HG03159 (cell line): Measurements from ENCODE around the gene FYN.
A peak's percentile ranks its signal among the peaks of the same experiment; 100 is the strongest.

ENCODE experiments used
- ATAC-seq: cut with Tn5 transposase; IDR thresholded peaks from one replicate; pipeline ENCODE4 v1.9.1; 2021; ENCODE audit warnings: mild to moderate bottlenecking, moderate library complexity; ENCODE audit not compliant: unreplicated experiment

The FYN gene

DNA sequence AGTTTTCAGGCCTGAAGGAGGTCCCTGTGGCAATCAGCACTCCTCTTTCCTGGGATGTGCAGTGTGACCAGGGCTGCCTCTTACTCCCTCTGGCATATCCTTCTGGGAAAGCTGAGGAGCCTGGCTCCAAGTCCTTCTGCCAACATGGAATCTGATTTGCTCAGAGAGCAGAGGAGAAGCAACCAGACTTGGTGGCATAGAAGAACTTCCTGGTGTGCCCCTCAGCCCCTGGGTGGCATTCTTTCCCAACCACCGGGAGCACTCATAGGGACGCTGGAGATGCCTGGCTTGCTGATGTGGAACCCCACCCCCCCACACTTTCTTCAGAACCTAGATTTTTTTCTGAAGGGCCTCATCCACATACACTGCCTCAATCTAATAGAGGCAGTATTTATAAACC, 160.0 kb downstream of the FYN start:
- no peak for ATAC-seq

DNA sequence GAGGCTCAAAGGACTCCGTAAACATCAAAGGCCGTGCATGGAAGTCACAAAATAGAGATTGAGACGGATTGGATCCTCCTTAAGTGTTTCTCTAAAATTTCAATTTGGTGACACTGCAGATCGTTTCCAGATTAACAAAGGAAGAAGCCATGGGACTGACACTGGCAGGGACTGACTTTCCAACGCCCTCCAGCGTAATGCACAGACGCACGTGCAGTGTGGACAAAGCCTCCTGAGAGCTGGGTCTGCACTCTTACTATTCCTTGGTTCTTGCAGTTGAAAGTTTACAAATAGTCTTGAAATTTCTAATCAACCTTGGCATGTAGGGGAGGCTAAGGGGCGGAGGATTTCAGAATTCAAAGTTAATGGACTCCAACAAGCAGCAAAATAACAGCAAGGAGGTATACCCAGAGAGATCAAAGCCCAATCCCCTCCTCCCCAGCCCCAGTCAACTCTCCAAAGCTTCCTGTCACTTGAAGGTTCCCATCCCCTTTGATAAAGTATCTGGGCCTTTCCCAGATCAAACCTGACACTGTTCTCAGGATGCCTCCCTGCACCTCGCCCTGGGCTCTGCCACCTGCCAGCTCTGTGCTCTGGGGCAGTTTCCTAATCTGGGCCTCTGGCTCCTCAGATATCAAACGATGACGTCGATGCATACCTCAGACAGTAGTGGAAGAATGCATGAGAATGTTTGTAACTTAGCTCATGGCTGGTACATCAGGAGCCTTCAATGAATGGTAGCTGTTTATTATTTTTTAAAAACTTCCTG, 161.1 kb downstream of the FYN start:
- no peak for ATAC-seq

DNA sequence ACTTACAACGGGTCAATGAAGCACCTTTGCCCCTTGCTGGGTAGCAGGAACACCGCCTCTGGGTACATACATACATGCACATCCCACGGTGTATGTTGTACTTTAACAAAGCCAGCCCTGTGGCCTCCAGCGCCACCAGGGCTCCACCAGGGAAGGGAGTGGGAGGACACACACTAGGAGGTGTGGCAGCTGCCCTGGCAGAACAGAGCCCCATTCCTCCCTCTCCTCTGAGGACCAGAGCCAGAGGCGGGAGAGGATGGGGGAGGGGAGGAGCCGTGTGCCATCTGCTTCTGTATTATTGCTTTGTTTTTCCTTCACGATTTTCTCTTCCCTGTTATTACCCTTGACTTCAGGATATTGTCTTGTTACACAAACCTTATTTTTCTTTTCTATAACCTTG, 161.8 kb downstream of the FYN start:
- ATAC-seq, result no peak

DNA sequence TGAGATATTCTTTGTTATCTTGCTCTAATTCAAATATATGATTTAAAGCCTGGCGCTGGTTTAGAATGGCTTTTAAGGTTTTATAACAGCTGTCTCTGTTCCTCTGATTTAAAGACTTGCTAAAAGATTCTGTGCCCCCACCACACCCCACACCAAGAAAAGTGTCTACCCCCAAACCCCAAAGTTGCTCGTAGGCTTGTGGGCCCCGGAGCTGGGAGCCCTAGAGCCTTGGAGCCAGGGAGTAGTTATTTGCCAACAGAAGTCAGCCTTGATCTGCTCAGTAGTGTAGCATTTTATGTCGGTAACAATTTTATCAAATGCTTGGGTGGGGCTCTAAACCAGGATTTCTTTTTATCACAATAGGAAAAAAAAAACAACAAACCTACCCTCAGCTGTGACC, 162.3 kb downstream of the FYN start:
- no peak for ATAC-seq

DNA sequence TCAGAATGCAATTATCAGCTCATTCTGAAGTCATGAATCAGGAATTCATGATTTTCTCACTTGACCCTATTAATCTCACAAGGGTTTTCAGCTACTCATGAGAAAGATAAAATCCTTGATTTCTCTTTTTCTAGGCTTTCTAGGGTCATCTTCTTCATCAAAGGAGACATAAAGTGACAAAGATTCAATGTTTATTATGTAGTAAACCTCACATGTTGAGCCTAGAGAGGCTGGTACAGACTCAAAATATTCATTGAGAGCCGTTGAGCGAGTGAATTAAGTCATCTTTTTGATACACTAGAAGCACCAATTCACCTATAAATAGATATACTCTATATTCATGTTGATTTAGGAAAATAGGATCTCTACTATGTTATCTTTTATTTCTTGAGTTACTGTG, 162.8 kb downstream of the FYN start:
- no peak for ATAC-seq

DNA sequence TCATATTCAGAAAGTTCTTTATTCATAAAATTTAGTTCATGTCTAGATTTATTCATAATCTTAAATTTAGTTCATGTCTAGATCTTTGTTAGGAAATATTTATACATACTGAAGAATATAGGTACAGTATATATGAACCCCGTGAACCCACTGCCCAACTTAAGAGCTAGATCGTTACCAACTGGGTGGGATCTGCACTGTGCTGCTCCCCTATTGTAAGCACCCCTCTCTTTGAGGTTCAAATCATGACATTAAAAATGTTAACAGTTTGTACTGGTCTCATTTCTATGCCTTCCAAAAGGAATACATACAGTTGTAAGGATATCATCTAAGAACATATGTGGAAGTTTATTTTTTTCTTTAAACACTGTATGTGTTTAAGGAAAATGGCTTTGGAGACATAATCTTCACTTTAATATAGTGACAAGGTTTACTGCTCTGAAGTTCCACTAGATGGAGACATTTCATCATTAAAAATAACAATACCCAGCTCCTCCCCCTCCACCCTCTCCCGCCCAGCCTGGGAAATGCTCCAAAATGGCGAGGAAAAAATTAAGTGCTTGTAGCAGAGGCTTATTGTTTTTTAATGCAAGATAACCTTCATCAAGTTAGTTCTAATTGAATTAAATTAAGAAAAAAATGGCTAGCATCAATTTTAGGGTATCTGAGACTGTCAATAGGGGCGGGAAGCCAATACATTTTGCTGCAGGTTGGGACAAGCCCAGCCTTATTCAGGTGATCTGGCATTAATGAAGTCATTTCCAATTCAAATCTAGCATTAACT, 163.4 kb downstream of the FYN start:
- ATAC-seq, result peak; percentile 84

DNA sequence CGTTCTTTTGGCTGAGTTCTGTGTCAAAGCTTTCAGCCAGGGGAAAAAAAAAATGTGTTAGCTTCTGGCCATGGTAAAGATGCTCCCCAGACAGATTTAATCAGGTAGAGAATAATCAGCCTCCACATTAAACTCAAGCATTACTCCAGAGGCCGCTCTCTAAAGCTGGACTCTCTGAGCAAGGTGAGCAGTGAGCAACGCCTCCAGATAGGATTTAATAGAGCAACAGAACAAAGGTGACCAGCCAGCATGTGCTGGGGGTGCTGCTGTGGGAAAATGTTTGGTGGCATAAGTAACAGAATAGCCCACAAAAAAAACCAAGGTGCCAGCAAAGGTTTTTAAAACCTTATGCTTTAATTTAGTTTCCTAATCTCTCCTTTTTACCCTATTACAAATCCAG, 164.1 kb downstream of the FYN start:
- ATAC-seq, result no peak

DNA sequence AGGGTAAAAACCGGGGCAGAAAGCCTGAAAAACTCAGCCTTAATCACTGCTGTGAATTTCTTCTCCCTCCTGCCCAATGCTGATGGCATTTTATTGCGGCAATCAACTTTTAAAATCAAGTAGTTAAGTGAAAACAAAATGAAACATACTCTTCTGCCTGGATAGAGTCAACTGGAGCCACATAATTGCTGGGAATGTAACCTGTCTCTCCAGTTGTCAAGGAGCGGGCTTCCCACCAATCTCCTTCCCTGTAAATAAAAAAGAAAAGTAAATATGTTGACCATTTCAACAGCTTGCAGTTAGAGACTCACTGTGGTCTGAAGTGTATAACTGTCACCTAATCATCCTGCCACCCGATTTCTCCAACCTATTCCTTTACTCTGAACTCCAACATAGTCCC, 165.5 kb downstream of the FYN start:
- no peak for ATAC-seq

DNA sequence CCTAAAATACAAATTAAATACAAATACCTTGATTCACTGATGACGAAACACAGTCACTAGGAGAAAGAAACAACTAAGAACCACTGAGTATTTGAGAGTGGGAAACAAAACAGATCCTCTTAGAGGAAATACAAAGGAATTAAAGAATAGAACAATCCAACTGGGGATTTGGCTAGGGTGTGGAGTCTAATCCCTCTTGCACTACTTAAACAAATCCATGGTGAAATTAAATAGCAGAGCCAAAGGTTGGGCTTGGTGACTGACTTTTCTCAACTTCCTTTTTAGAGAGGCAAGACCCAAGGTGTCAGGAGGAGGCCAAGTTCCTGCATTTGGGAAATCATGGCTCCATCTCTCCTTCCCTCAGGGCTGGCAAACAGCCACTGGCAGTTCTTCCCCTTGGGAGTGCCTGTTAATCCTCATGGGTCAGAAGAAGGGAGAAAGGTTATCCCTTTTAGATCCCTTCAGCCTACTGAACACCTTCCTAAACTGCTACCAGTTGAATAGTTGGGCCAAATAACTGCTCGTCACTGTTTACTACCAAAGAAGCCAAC, 166.3 kb downstream of the FYN start:
- ATAC-seq, result no peak

DNA sequence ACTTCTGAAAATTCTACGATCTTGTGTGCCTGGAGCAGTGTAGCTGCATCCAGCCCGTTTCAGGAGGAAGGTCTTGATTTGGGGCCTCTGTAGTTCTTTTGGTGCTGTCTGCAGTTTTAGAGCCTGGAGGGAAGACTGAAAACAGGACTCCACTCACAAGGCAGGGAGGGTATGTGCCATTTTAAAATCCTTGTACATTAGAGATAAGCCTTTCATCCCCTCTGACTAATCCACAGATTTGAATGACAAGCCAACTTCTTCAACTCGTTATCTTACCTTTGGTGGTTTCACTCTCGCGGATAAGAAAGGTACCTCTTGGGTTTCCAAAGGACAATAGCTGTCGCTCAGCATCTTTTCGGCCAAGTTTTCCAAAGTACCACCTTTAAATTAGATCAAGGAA, 169.5 kb downstream of the FYN start:
- ATAC-seq, result no peak

DNA sequence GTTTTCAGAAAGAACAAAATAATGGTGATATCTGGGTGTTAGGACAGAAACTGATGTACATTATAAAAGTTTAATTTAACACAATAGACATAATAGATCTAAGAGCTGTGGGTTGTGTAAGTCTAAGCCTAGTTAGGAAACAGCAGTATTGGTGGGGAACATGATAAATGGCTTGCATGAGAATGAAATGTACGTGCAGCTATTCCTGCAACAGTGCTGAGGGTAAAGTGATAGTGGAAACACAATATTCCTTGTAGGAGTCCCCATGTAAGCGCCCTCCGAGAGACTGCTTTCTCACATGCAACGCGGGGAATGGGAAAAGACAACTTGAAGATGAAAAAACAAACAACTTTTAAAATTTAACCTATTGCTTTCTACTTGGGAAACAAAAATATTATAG, 171.0 kb downstream of the FYN start:
- ATAC-seq, result no peak

DNA sequence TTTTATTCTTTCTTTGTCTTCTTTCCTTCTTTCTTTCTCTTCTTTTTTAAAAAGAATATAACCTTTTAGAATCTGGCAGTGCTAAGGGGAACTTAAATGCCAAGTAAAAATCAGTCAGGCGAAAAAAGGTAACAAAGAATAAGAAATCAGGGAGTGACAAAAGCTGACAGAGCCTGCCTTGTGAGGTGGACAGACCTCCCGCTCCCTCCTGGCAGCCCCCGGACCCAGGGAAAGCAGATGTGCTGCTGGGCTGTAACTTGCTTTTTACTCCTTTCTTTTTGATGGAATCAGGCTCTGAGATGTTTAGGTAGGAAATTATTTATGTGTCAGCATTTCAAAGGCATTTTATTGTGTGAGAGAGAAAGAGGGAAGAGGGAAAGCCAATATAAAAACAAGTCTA, 172.1 kb downstream of the FYN start:
- ATAC-seq, result no peak

DNA sequence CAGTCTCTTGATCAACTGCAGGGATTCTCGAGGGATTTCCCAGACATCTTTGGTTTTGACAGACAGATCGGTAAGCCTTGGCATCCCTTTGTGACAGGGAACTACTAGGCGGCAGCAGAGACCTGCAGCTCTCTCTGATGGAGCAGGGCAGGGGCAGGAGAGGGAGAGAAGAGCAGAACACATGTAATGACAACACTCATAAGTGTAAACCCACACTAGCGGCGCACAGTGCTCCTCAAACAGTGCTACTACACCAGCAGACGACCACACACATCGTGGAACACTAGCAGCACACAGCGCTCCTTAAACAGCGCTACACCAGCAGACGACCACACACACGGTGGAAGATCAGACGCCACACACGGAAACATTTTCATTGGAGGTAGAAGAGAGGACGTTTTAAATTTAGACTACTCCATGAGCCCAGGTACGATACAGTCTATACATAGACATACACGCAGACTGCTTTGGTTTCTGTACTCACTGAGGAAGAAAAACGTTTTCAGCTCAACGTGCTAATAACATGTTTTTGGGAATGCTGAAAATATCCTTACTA, 173.0 kb downstream of the FYN start:
- no peak for ATAC-seq

DNA sequence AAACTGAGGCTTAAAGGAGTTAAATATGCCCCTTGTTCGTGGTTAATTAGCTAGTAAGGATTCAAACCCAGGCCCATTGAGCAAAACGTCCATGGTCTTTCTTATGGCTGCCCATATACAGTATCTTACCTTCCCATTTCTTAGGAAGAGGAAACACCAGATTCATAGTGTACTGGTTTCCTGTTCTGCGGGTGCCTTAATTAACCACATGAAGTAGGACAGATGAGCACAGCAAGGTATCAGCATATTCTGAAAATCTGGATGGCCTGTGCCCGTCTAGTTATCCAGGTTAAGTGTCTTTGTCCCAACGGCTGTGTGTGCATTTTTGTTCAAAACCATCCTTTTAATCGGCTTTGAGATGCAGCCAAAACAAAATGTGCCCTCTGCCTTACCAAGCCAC, 174.1 kb downstream of the FYN start:
- ATAC-seq, result no peak

DNA sequence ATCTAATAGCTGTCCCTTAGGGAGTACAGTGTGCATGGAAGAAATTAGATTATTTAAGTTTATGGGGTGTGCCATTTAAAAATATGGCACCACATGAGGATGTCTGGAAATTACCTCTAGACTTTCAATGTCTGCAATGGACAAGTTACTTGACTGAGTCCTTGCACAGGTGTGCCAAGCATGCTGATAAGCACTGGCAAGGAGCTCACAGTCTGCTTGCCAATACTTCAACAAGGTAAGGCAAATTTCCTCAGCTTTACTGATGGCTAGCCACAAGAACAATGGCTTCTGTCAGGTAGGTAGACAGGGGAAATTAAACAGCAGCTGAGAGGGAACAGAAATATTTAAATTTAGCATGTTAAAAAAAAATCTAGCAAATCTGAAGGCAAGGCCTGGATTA, 176.4 kb downstream of the FYN start:
- no peak for ATAC-seq

DNA sequence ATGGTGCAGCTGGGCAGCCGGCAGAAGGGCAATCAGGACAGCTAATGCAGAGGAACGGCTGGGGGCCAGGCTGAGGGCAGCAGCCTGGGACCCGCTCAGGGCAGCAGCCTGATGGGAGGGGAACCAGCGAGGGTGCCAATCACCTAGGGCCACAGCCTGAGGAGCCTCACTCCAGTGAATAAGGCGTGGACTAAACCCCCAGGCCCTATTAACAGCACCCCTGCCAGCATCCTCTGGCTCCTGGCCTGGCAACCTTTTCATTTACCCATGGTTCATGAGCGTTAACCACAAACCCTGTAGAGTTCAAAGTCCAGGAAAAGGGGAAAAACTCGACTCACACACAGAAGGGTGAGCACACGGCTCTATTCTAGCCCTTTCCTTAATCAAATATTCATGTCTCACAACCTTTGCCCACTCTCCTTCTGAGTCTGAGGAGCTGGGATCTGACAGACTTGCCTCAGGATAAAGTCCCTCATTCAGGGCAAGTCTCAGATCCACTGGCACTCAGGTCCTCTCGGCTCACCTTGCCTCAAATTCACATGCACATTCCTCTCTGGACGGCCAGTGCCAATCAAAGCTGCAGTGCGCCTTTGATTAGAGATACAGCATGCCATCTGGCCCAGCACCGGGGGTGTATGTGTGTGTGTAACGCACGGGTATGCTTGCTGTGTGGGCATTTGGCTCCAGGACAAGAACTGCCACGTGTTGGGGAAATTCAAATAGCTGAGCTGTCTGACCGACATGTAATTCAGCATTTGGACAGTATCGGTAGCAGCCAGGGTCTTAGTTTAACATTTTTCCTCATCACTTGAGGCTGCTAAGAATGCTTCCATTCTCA, 180.7 kb downstream of the FYN start:
- no peak for ATAC-seq

DNA sequence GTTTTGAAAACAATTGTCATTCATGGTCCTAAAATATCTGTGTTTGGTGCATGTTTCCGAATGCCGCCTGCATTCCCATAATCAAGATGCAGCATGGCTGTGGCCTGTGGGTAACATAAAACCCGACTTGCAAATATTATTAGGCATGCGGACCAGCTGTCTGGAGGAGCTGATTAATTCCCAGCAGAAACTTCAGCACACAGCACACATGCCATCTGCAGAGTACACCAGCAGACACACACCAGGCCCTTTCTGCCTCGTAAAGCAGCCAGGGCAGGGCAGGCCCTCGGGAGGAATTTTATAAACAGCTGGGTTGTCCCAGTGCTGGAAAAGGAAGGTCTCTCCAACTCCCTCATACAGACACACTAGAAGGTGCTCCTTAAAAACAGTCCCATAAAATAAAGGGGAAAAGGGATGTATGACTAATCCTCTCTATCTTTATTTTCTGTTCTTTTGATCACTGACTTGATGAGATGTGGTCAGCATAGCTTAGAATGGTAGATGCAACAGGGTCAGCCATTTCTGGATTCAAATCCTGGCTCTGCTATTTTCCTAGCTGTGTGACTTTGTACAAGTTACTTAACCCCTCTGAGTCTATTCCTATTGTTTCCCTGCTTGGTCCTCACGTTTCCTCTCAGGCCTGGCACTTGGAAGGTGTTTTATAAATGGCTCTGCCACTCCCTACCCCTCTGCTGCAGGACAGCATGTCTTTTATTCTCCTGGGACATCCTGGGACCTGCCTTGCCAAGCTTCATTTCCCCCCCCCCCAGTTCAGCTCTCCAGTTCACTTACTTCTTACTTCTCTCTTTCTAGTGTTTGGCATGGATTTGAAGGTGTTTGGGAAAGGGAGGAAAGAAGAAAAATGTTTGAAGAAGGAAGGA, 181.7 kb downstream of the FYN start:
- no peak for ATAC-seq

DNA sequence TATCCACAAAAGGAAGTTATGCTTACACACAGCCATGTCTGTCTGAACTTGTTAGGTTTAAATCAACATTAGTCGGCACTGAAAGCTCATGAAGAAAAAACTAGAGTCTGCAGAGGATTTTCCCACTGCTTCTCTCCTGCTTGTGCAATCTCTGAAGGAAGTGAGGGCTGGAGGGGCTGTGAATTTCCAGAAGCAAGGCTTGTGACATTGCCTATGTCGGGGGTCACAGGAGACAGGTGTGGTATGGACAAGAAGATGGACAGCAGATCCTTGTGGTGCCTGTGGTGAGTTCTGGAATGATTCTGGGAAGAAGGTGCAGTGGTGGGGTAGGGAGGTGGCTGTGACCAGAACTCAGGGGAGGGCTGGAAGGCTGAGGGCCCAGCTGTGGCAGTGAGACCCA, 183.3 kb downstream of the FYN start:
- ATAC-seq, result no peak

DNA sequence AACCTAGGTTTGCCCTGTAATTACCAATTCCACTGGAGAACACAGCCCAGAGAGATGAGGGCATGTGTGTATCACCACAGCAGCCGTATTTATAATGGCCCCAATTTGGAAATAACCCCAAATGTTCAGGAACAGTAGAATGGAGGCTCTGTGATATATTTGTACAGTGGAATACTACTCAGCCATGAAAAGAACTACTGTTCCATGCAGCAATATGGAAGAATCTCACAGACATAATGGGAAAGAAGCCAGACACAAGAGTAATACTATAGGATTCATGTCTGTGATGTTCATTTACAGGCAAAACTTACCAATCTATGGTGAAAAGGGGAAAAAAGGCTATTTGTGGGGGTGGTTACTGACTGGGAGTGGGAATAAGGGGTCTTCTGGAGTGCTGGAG, 183.8 kb downstream of the FYN start:
- no peak for ATAC-seq

DNA sequence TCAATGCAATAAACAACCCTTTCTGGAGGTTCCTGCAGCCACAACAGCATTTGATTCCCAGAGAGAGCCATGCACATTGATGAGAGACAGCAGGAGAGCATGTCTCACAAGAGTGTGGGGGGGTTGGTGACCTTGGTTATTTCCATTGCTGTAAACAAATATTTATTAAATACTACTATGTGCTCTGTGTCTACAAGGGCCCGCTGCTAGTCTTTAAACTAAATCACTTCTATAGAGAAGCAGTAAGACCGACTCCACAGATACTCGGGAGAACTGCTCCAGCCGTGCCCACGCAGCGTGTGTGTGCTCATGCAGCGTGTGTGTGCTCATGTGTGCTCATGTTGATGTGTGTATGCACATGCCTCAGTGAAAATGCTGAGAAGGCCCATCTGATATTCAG, 184.9 kb downstream of the FYN start:
- ATAC-seq, result no peak
